Measurements from ENCODE around the gene IL1R1. TPM values are rescaled to one million over a fixed set of nuclear protein-coding genes. Genes with fewer than 3 reads are reported as not detected.

IL1R1 gene
- total RNA-seq, 1 donor from 2014 or later: 1.7 TPM

GRCh38 chr2:102226171-102226570, 83.6 kb downstream of the IL1R1 start:
- Mint-ChIP-seq H3K9me3 (no peaks in the 10 kb centered on the region), H3K27ac (no peak overlapping the region), H3K27me3 (ENCODE audit: insufficient read depth, low read depth) (peaks cover 5% of the 10 kb centered on the region), H3K36me3 (no peaks in the 10 kb centered on the region), H3K4me1 (peaks cover 25% of the 10 kb centered on the region), H3K4me3 (no peak overlapping the region)
- Histone ChIP-seq H4K20me1 (ENCODE audit: low read depth) (no peaks in the 10 kb centered on the region), H2AFZ (replicated peaks) (peak overlapping the region; percentile 18), H3K4me1 (peaks cover 9% of the 10 kb centered on the region), H3K4me3 (no peak overlapping the region), H3K36me3 (no peaks in the 10 kb centered on the region), H3K27me3 (no peaks in the 10 kb centered on the region), H3K9me3 (ENCODE audit: low read depth) (no peaks in the 10 kb centered on the region), H3K79me2 (ENCODE audit: low read depth) (no peaks in the 10 kb centered on the region), H3K9ac (no peak overlapping the region), H3F3A (ENCODE audit: low read depth) (no peaks in the 10 kb centered on the region), H3K4me2 (no peak overlapping the region), H3K27ac (no peak overlapping the region)
- DNase-seq (ENCODE audit: low spot score): peak; percentile 0
- TF ChIP-seq, protein P1, sequence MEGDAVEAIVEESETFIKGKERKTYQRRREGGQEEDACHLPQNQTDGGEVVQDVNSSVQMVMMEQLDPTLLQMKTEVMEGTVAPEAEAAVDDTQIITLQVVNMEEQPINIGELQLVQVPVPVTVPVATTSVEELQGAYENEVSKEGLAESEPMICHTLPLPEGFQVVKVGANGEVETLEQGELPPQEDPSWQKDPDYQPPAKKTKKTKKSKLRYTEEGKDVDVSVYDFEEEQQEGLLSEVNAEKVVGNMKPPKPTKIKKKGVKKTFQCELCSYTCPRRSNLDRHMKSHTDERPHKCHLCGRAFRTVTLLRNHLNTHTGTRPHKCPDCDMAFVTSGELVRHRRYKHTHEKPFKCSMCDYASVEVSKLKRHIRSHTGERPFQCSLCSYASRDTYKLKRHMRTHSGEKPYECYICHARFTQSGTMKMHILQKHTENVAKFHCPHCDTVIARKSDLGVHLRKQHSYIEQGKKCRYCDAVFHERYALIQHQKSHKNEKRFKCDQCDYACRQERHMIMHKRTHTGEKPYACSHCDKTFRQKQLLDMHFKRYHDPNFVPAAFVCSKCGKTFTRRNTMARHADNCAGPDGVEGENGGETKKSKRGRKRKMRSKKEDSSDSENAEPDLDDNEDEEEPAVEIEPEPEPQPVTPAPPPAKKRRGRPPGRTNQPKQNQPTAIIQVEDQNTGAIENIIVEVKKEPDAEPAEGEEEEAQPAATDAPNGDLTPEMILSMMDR (IDR thresholded peaks at IDR 0.05): no peak
- TF ChIP-seq EZH2 (IDR thresholded peaks at IDR 0.05) (no peak), EZH2phosphoT487 (IDR thresholded peaks at IDR 0.05) (no peak)

GRCh38 chr2:102226612-102227391, 84.3 kb downstream of the IL1R1 start:
- Histone ChIP-seq H3K27ac (no peak overlapping the region), H3F3A (ENCODE audit: low read depth) (no peaks in the 10 kb centered on the region), H3K4me1 (peaks cover 9% of the 10 kb centered on the region), H3K4me2 (no peak overlapping the region), H3K9ac (no peak overlapping the region), H3K79me2 (ENCODE audit: low read depth) (no peaks in the 10 kb centered on the region), H3K4me3 (no peak overlapping the region), H2AFZ (replicated peaks) (peak overlapping the region; percentile 18), H3K27me3 (no peaks in the 10 kb centered on the region), H3K36me3 (no peaks in the 10 kb centered on the region), H3K9me3 (ENCODE audit: low read depth) (no peaks in the 10 kb centered on the region), H4K20me1 (ENCODE audit: low read depth) (no peaks in the 10 kb centered on the region)
- no peak overlapping the region for H3K4me3 Mint-ChIP-seq
- H3K9me3 Mint-ChIP-seq: no peaks in the 10 kb centered on the region
- DNase-seq (ENCODE audit: low spot score): peak; percentile 1
- peaks cover 25% of the 10 kb centered on the region for H3K4me1 Mint-ChIP-seq
- no peaks in the 10 kb centered on the region for H3K36me3 Mint-ChIP-seq
- no peak overlapping the region for H3K27ac Mint-ChIP-seq
- peaks cover 7% of the 10 kb centered on the region for H3K27me3 Mint-ChIP-seq (ENCODE audit: insufficient read depth, low read depth)
- no peak for TF ChIP-seq EZH2phosphoT487 (IDR thresholded peaks at IDR 0.05)
- TF ChIP-seq EZH2 (IDR thresholded peaks at IDR 0.05): no peak
- TF ChIP-seq, protein P1 (IDR thresholded peaks at IDR 0.05): no peak

DNA sequence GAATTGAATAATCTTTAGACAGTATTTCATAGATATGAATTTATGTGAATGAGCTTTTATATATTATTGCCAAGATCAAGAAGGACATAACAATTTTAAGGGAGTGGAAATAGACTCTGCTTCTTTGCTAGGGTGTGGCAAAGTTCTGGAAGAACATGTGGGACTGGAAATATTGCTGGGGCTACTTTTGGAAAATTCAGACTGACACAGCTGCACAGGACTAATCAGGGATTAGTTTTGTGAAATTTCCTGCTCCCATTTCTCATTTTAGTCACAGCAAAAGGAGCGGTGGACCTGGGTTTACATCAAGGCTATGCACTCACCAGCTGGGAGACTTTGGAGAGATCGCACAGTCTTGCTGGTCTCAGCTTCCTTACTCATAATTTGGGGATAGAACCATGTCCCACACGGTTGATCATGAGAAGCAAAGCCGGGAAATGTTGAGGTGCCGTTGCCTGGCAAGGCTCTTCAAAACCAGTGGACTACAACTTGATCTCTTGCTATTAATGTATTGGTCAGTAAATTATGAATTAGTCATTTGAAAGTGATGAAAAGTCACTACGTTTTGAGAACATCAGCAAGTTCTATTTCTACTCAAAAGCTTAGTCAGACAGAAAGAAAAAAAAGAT, 86.7 kb downstream of the IL1R1 start:
- no peaks in the 10 kb centered on the region for H3K9me3 Mint-ChIP-seq
- no peak overlapping the region for H3K9ac ChIP-seq

More for the DNA sequence above, 86.7 kb downstream of the IL1R1 start:
- no peak for DNase-seq (ENCODE audit: low spot score)
- no peaks in the 10 kb centered on the region for H3K36me3 ChIP-seq
- H3K36me3 Mint-ChIP-seq: no peaks in the 10 kb centered on the region
- H3K27me3 ChIP-seq: no peaks in the 10 kb centered on the region
- H3K9me3 ChIP-seq (ENCODE audit: low read depth): no peaks in the 10 kb centered on the region
- no peak overlapping the region for H3K27ac Mint-ChIP-seq
- H3K4me3 ChIP-seq: no peak overlapping the region
- no peak overlapping the region for H3K4me2 ChIP-seq
- H3F3A ChIP-seq (ENCODE audit: low read depth): no peaks in the 10 kb centered on the region
- TF ChIP-seq, protein P1 (IDR thresholded peaks at IDR 0.05): no peak
- no peaks in the 10 kb centered on the region for H4K20me1 ChIP-seq (ENCODE audit: low read depth)
- H3K27ac ChIP-seq: no peak overlapping the region
- H3K27me3 Mint-ChIP-seq (ENCODE audit: insufficient read depth, low read depth): peaks cover 5% of the 10 kb centered on the region
- no peak overlapping the region for H2AFZ ChIP-seq (replicated peaks)
- H3K4me1 ChIP-seq: peaks cover 9% of the 10 kb centered on the region
- H3K79me2 ChIP-seq (ENCODE audit: low read depth): no peaks in the 10 kb centered on the region
- no peak overlapping the region for H3K4me3 Mint-ChIP-seq
- H3K4me1 Mint-ChIP-seq: peaks cover 25% of the 10 kb centered on the region

Other genes starting within 250 kb of the IL1R1 start
- gene IL1R2, start 150.8 kb upstream of the IL1R1 start, total RNA-seq (ENCODE audit: low replicate concordance): not detected in 2 replicates
- gene IL1RL2, start 44.3 kb downstream of the IL1R1 start, total RNA-seq (ENCODE audit: low replicate concordance): not detected in 2 replicates
- not detected in 2 replicates for gene IL1RL1, start 168.8 kb downstream of the IL1R1 start, total RNA-seq (ENCODE audit: low replicate concordance)
- 0.07 TPM in 1 of 2 replicates, not detected in the other for gene IL18R1, start 213.1 kb downstream of the IL1R1 start, total RNA-seq (ENCODE audit: low replicate concordance)